GM23338 (cell line): Measurements from ENCODE around the gene TJP2.

Experiments used
- CREB1 ChIP-seq: fragments of 250-450 bp; sonication (Bioruptor Pico); IDR thresholded peaks from 2 replicates; pipeline ENCODE4 v1.5.0; 2020; ENCODE audit warnings: low read depth, mild to moderate bottlenecking, moderate library complexity
- CTCF ChIP-seq, 2 experiments: fragments of 200-600 bp in 1 of 2; sonication (generic) in 1 of 2; conservative IDR thresholded peaks; 2 replicates each; pipeline versions ENCODE4 v1.5.1 to v1.6.1; 2016 to 2017; ENCODE audit warnings: antibody characterized with exemption in 2 of 2, low read depth in 2 of 2, mild to moderate bottlenecking in 2 of 2, moderate library complexity in 1 of 2
- ETS1 ChIP-seq: IDR thresholded peaks from 2 replicates; pipeline ENCODE4 v1.6.1; 2016; ENCODE audit warnings: antibody characterized with exemption
- EZH2 ChIP-seq: fragments of 200-600 bp; sonication (generic); IDR thresholded peaks from one replicate; pipeline ENCODE4 v1.8.0; 2017; ENCODE audit warnings: antibody characterized with exemption, mild to moderate bottlenecking, low read depth; ENCODE audit not compliant: unreplicated experiment
- EZH2phosphoT487 ChIP-seq: fragments of 200-600 bp; sonication (generic); IDR thresholded peaks from one replicate; pipeline ENCODE4 v1.8.1; 2018; ENCODE audit warnings: antibody characterized with exemption; ENCODE audit not compliant: unreplicated experiment
- JUNB ChIP-seq: IDR thresholded peaks from one replicate; pipeline ENCODE4 v1.6.1; 2016; ENCODE audit warnings: antibody characterized with exemption; ENCODE audit not compliant: unreplicated experiment
- NANOG ChIP-seq: IDR thresholded peaks from 2 replicates; pipeline ENCODE4 v1.6.1; 2016; ENCODE audit warnings: antibody characterized with exemption, borderline replicate concordance
- POLR2AphosphoS5 ChIP-seq: IDR thresholded peaks from 2 replicates; pipeline ENCODE4 v1.6.1; 2016; ENCODE audit warnings: antibody characterized with exemption, low read depth
- REST ChIP-seq: IDR thresholded peaks from one replicate; pipeline ENCODE4 v1.6.1; 2018; ENCODE audit warnings: antibody characterized with exemption; ENCODE audit not compliant: unreplicated experiment
- STAT1 ChIP-seq: IDR thresholded peaks from one replicate; pipeline ENCODE4 v1.6.1; 2016; ENCODE audit warnings: antibody characterized with exemption; ENCODE audit not compliant: unreplicated experiment
- ZNF114 ChIP-seq: fragments of 250-450 bp; sonication (Bioruptor Pico); IDR thresholded peaks from 2 replicates; pipeline ENCODE4 v1.5.0; 2020; ENCODE audit warnings: mild to moderate bottlenecking, moderate library complexity
- ZNF331 ChIP-seq: fragments of 250-450 bp; sonication (Bioruptor Pico); IDR thresholded peaks from 2 replicates; pipeline ENCODE4 v1.5.0; 2020; ENCODE audit warnings: low read depth, mild to moderate bottlenecking, moderate library complexity
- ZNF462 ChIP-seq: fragments of 250-450 bp; sonication (Bioruptor Pico); IDR thresholded peaks from 2 replicates; pipeline ENCODE4 v1.5.0; 2020; ENCODE audit warnings: mild to moderate bottlenecking, moderate library complexity

- TF ChIP-seq CTCF (conservative IDR thresholded peaks at IDR 0.05; ENCODE audit: low read depth in 2 of 2) (no peak), REST (no peak), ZNF114 (CRISPR knock-in tag) (no peak), POLR2AphosphoS5 (no peak), STAT1 (no peak), EZH2 (no peak), ZNF331 (CRISPR knock-in tag) (no peak), NANOG (no peak), EZH2phosphoT487 (no peak), JUNB (no peak), CREB1 (CRISPR knock-in tag) (no peak), ETS1 (no peak), ZNF462 (CRISPR knock-in tag) (no peak)
Measured at GRCh38 chr9:69178583-69179011, 4.5 kb downstream of the TJP2 start.
